GM12878 (cell line): ENCODE measurements around the gene AKT1S1. TPM values are rescaled to one million over a fixed set of nuclear protein-coding genes. Genes with fewer than 3 reads are reported as not detected.

Experiments used
- ATAC-seq: fragments of 200-7000 bp; cut with Tn5 transposase; 3 replicates; pipeline ENCODE4 v1.9.1; 2020; ENCODE audit warnings: mild to moderate bottlenecking, moderate library complexity
- BruUV-seq: library from RNA; stranded (reverse); fragments of 400-500 nt; replicated peaks from 2 replicates; lab custom pipeline; 2021; lab: Mats Ljungman, UMichigan
- CTCF ChIA-PET: fragments of 300-600 bp; sonication (Branson Sonifier 250); formaldehyde crosslinking; extraction: SDS; loops from one replicate; lab custom pipeline; 2021; ENCODE audit warnings: inconsistent platforms; lab: Yijun Ruan, JAX
- POLR2A ChIA-PET: fragments of 350-600 bp; formaldehyde crosslinking; extraction: SDS; loops from one replicate; lab custom pipeline; 2021; ENCODE audit warnings: inconsistent platforms; lab: Charles Lee
- RAD21 ChIA-PET: fragments of 300-600 bp; sonication (Branson Sonifier 250); formaldehyde crosslinking; loops from one replicate; lab custom pipeline; 2023; ENCODE audit warnings: antibody characterized with exemption; ENCODE audit not compliant: unreplicated experiment; lab: Charles Lee
- SMC1A ChIA-PET: fragments of 300-600 bp; sonication (Branson Sonifier 250); formaldehyde crosslinking; loops from one replicate; lab custom pipeline; 2023; ENCODE audit not compliant: unreplicated experiment, uncharacterized antibody; lab: Charles Lee
- DNase-seq: peaks from one replicate; pipeline ENCODE4 v3.0.0-alpha.2; 2011; ENCODE audit warnings: low read depth, low spot score
- FAIRE-seq: peaks from 3 replicates; lab custom pipeline; 2011; peaks lifted over from hg19 to GRCh38; lab: Jason Lieb, UNC
- H2AFZ ChIP-seq: 2 replicates; pipeline ENCODE4 v1.6.0; 2011; ENCODE audit warnings: low read depth, low read length, control low read depth; ENCODE audit not compliant: control insufficient read depth
- H3K27ac ChIP-seq: 2 replicates; pipeline ENCODE4 v1.5.1; 2011; ENCODE audit warnings: control low read depth; ENCODE audit not compliant: control insufficient read depth, insufficient read depth
- H3K27me3 ChIP-seq, 2 experiments: replicated peaks in 1 of 2; 2 replicates each; pipeline versions ENCODE4 v1.6.0 to v1.6.1; 2011; ENCODE audit warnings: low read length in 1 of 2; ENCODE audit not compliant: control insufficient read depth in 2 of 2, insufficient read depth in 2 of 2
- H3K36me3 ChIP-seq, 2 experiments: 2 replicates each; pipeline ENCODE4 v1.5.1; 2011; ENCODE audit warnings: low read length in 1 of 2; ENCODE audit not compliant: control insufficient read depth in 2 of 2, insufficient read depth in 2 of 2
- H3K4me1 ChIP-seq: 2 replicates; pipeline ENCODE4 v1.6.1; 2011; ENCODE audit warnings: mild to moderate bottlenecking, low read length, moderate library complexity, mixed read lengths; ENCODE audit not compliant: control insufficient read depth, insufficient read depth
- H3K4me2 ChIP-seq: 2 replicates; pipeline ENCODE4 v1.6.0; 2011; ENCODE audit warnings: control low read depth; ENCODE audit not compliant: control insufficient read depth, insufficient read depth
- H3K4me3 ChIP-seq: fragments of 200-600 bp; sonication (generic); 2 replicates; pipeline ENCODE4 v1.5.1; 2016
- H3K79me2 ChIP-seq: 2 replicates; pipeline ENCODE4 v1.6.0; 2011; ENCODE audit warnings: low read length; ENCODE audit not compliant: control insufficient read depth, insufficient read depth
- H3K9ac ChIP-seq: 2 replicates; pipeline ENCODE4 v1.8.0; 2011; ENCODE audit warnings: low read length, control low read depth, mixed read lengths; ENCODE audit not compliant: control insufficient read depth, insufficient read depth
- H3K9me3 ChIP-seq: replicated peaks from 3 replicates; pipeline ENCODE4 v1.5.1; 2011; ENCODE audit warnings: mild to moderate bottlenecking, low read length; ENCODE audit not compliant: control insufficient read depth, insufficient read depth
- H4K20me1 ChIP-seq: 2 replicates; pipeline ENCODE4 v1.6.0; 2011; ENCODE audit not compliant: control insufficient read depth, insufficient read depth
- MTA2 ChIP-seq: fragments of 450-650 bp; IDR thresholded peaks from 2 replicates; pipeline ENCODE4 v1.6.1; 2016; ENCODE audit warnings: low read depth, mild to moderate bottlenecking, moderate library complexity
- NFXL1 ChIP-seq: fragments of 450-650 bp; IDR thresholded peaks from 2 replicates; pipeline ENCODE4 v1.6.1; 2017; ENCODE audit warnings: antibody characterized with exemption, mild to moderate bottlenecking, borderline replicate concordance
- POLR2A ChIP-seq: IDR thresholded peaks from 2 replicates; pipeline ENCODE4 v1.6.1; 2011; ENCODE audit warnings: low read depth, mild to moderate bottlenecking, low read length
- SREBF1 ChIP-seq: IDR thresholded peaks from 2 replicates; pipeline ENCODE4 v1.6.1; 2012; ENCODE audit warnings: mild to moderate bottlenecking, low read length
- ZNF274 ChIP-seq: IDR thresholded peaks from one replicate; pipeline ENCODE4 v1.8.0; 2011; ENCODE audit not compliant: insufficient read length, insufficient read depth
- whole genome bisulfite sequencing: methylation state at CpG from one replicate; pipeline ENCODE4 v1.1.6; 2016; ENCODE audit warnings: low lambda C conversion rate; ENCODE audit not compliant: insufficient replicate concordance, insufficient coverage; ENCODE audit errors: missing lambda C conversion rate; 5-methylcytosine and 5-hydroxymethylcytosine counted together
- in situ Hi-C: fragments of 300-500 bp; cut with MboI; formaldehyde crosslinking; loops from 9 replicates; pipeline ENCODE4 v1.14.3; 2018; ENCODE audit warnings: mixed read lengths
- intact Hi-C: fragments of 100-400 bp; cut with micrococcal nuclease; formaldehyde crosslinking; loops from one replicate; pipeline ENCODE4 v1.14.2; 2022; ENCODE audit not compliant: unreplicated experiment
- polyA plus RNA-seq, 11 experiments: library from polyadenylated mRNA; depleted of rRNA in 4 of 11; unstranded in 6 of 11; stranded (reverse) in 5 of 11; fragments of >200 nt; fragmentation: Nextera tagmentation in 4 of 11; fragmentation: Illumina TruSeq in 1 of 11; extraction: Ambion mirVana in 4 of 11; extraction: Trizol in 1 of 11; gene quantifications; 1 replicate in 1 of 11; 2 replicates in 10 of 11; pipeline versions ENCODE4 v1.2.1 to v1.2.3, GENCODE V29; 2011 to 2016; ENCODE audit warnings: inconsistent platforms in 2 of 11, missing spikeins in 2 of 11, low read depth in 1 of 11
- total RNA-seq, 4 experiments: library from RNA; depleted of rRNA in 3 of 4; stranded (reverse); fragments of >200 nt in 3 of 4; fragmentation: Illumina TruSeq in 1 of 4; extraction: Trizol in 1 of 4; gene quantifications; 2 replicates each; pipeline versions ENCODE4 v1.2.1 to v1.2.3, GENCODE V29; 2013 to 2021
- TF ChIP-seq, protein P1 (sequence below): fragments of 450-650 bp; IDR thresholded peaks from 2 replicates; pipeline ENCODE4 v1.6.1; 2016; ENCODE audit warnings: mild to moderate bottlenecking
- TF ChIP-seq, protein P2 (sequence below): fragments of 450-650 bp; formaldehyde crosslinking; IDR thresholded peaks from 2 replicates; pipeline ENCODE4 v1.4.0; 2022; ENCODE audit warnings: mild to moderate bottlenecking, moderate library complexity

AKT1S1 gene
- total and polyA plus RNA-seq, 10 of the 15 experiments (the other 5 are each of a cell fraction or from before 2014, with no cell fraction given) = 0.43 to 23.0 (median 12.3) TPM

DNA sequence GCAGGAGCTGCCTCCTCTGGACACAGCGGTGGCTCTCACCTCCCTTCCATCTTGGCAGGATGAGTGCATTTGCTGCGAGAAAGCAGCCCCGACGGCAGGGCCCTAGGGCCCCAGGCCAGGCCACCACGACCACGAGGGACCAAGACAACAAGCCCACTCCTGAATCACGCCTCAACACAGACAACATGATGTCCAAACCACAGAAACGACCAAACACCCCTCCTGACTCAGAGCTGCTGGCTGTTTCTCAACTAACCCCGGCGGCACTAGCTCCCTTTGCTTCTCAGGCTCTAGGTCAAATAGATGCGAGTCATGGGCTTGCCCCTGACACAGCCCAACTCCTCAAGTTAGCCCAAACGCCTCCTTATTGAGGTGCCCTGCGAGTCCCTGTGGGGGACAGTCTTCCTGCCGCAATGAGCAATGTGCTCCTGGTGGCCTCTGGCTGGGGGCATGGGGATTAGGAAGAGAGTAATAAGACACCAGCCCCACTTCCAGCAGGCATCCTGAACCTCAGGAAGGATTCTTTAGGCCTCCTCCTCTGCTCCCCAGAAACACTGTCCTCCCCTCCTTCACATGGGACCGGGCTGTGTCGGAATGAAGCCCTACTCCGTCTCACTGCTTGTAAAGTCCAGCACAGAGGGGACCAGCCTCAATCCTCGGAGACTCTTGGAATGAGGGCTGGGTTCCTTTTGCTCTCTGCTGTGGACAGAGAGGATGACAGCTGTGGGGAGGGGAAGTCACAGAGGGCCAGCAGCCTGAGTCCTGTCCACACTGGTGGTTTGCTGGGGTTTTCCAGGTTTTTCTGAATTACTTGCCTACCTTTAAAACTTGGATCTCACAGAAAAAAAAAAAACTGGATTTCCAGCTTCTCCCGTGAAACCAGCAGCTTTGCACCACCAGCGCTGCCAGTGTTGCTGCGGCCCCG lies 45.0 kb upstream of the AKT1S1 start:
- ChIA-PET SMC1A (interaction anchor here (1.5 to 1.9 kb wide), 2 partner anchors 11 to 53 kb away, joined by 6 to 7 read pairs; no protein-coding TSS in a partner anchor), CTCF (interaction anchor here (1.5 kb wide), 1 partner anchor 8 kb away, joined by 6 read pairs; no protein-coding TSS in a partner anchor), RAD21 (interaction anchor here (0.6 to 1.5 kb wide), 2 partner anchors 11 to 34 kb away, joined by 3 to 7 read pairs; no protein-coding TSS in a partner anchor), POLR2A (interaction anchor here (0.5 to 2.3 kb wide), 6 partner anchors 10 to 1666 kb away, joined by 3 to 17 read pairs (median 3); partner anchors contain the start of genes CARD8, IL4I1 and PNKP)
- H3K79me2 ChIP-seq = peaks cover 91% of the 10 kb centered on the region
- H3K4me3 ChIP-seq = no peak overlapping the region
- H3K27me3 ChIP-seq = no peaks in the 10 kb centered on the region
- H3K9me3 ChIP-seq = no peaks in the 10 kb centered on the region
- TF ChIP-seq POLR2A (peak; percentile 60), MTA2 (no peak)
- in situ Hi-C loops (no loop called here), intact Hi-C loops (no loop called here)
- H3K36me3 ChIP-seq = peaks cover 21 to 40% of the 10 kb centered on the region in 2 experiments
- no peak overlapping the region for H2AFZ ChIP-seq
- peak overlapping the region; percentile 38 for H3K4me2 ChIP-seq
- FAIRE-seq = no peak
- peak; percentile 9; the same call in 2 of the 3 replicates for ATAC-seq
- no peak for DNase-seq
- peaks cover 46% of the 10 kb centered on the region for H3K4me1 ChIP-seq
- 79% methylated on average over 22 of the region's 22 CpGs for WGBS
- H3K27ac ChIP-seq = peak overlapping the region; percentile 52
- BruUV-seq = no TSS peak
- H4K20me1 ChIP-seq = no peaks in the 10 kb centered on the region; the same call in 1 of the 2 replicates
- H3K9ac ChIP-seq = no peak overlapping the region

DNA sequence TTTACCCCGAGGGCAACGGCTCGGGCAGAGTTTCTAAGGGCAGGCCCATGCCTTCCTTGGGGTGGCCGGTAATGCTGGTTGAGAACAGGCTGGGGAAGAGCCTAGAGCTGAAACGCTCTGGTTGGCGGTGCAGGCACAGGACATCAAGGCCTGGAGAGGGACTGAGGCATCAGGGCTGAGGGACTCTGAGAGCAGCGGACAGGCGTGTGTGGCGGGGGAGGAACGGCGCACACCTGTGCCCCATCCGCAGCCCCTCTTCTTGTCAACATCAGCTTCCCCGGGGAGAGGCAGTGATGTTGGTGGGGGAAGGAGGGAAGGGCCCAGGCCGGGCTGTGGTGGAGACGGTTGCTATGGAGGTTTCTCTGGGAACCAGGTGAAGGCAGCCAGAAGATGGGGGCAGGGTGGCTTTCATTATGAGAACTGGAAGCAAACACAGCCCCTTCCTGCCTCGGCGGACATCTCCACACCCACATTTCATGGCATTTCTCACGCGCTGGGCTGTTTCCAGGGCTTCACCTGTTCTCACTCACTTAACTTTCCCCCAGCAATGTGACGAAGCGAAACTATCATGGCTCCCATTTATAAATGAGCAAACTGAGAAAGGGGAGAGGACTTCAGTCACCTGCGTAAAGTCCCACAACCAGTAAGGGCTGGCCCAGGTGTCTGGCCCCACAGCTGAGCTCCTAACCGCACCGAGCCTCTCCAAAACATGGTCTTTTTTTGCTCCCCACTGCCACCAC lies 43.6 kb upstream of the AKT1S1 start:
- intact Hi-C loops = no loop called here
- ChIA-PET RAD21 (no interaction called here), CTCF (no interaction called here), POLR2A (interaction anchor here (0.6 to 2.3 kb wide), 5 partner anchors 9 to 51 kb away, joined by 3 to 7 read pairs (median 4); partner anchors contain the start of genes ATF5, IL4I1 and NUP62), SMC1A (interaction anchor here (1.0 to 1.5 kb wide), 2 partner anchors 9 to 51 kb away, joined by 3 to 6 read pairs; no protein-coding TSS in a partner anchor)
- in situ Hi-C loops = no loop called here
- DNase-seq (peak; percentile 83), FAIRE-seq (no peak), ATAC-seq (no peak)
- Histone ChIP-seq H2AFZ (no peak overlapping the region), H3K9ac (no peak overlapping the region), H3K4me2 (no peak overlapping the region; the same call in 1 of the 2 replicates), H3K9me3 (no peaks in the 10 kb centered on the region; the same call in 2 of the 3 replicates), H3K79me2 (peaks cover 87% of the 10 kb centered on the region), H3K4me3 (no peak overlapping the region), H3K27me3 (no peaks in the 10 kb centered on the region), H4K20me1 (no peaks in the 10 kb centered on the region; the same call in 1 of the 2 replicates), H3K4me1 (peaks cover 44% of the 10 kb centered on the region), H3K36me3 (peaks cover 27 to 36% of the 10 kb centered on the region in 2 experiments), H3K27ac (peak overlapping the region; percentile 42)
- WGBS = 90% methylated on average over 20 of the region's 24 CpGs
- BruUV-seq = no TSS peak
- TF ChIP-seq SREBF1 (no peak), ZNF274 (no peak), NFXL1 (no peak)
- TF ChIP-seq, protein P1, sequence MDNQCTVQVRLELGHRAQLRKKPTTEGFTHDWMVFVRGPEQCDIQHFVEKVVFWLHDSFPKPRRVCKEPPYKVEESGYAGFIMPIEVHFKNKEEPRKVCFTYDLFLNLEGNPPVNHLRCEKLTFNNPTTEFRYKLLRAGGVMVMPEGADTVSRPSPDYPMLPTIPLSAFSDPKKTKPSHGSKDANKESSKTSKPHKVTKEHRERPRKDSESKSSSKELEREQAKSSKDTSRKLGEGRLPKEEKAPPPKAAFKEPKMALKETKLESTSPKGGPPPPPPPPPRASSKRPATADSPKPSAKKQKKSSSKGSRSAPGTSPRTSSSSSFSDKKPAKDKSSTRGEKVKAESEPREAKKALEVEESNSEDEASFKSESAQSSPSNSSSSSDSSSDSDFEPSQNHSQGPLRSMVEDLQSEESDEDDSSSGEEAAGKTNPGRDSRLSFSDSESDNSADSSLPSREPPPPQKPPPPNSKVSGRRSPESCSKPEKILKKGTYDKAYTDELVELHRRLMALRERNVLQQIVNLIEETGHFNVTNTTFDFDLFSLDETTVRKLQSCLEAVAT = no peak
- TF ChIP-seq, protein P2, sequence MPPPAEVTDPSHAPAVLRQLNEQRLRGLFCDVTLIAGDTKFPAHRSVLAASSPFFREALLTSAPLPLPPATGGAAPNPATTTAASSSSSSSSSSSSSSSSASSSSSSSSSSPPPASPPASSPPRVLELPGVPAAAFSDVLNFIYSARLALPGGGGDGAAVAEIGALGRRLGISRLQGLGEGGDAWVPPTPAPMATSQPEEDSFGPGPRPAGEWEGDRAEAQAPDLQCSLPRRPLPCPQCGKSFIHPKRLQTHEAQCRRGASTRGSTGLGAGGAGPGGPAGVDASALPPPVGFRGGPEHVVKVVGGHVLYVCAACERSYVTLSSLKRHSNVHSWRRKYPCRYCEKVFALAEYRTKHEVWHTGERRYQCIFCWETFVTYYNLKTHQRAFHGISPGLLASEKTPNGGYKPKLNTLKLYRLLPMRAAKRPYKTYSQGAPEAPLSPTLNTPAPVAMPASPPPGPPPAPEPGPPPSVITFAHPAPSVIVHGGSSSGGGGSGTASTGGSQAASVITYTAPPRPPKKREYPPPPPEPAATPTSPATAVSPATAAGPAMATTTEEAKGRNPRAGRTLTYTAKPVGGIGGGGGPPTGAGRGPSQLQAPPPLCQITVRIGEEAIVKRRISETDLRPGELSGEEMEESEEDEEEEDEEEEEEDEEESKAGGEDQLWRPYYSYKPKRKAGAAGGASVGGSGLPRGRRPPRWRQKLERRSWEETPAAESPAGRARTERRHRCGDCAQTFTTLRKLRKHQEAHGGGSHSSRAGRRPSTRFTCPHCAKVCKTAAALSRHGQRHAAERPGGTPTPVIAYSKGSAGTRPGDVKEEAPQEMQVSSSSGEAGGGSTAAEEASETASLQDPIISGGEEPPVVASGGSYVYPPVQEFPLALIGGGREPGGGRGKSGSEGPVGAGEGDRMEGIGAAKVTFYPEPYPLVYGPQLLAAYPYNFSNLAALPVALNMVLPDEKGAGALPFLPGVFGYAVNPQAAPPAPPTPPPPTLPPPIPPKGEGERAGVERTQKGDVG (CRISPR knock-in tag) = no peak
